Right lobe of liver (tissue), 4 donors: ENCODE results near the gene PCSK6.

Source experiments
- POLR2A ChIP-seq: fragments of 450-650 bp; IDR thresholded peaks from one replicate; pipeline ENCODE4 v1.6.1; 2017; ENCODE audit warnings: antibody characterized with exemption, mild to moderate bottlenecking
- TF ChIP-seq, protein P1 (sequence below), 4 donors: fragments of 200-600 bp in 3 of 4; fragments of 450-650 bp in 1 of 4; IDR thresholded peaks; one replicate each; pipeline versions ENCODE4 v1.5.1 to v1.8.0; 2016 to 2022; ENCODE audit warnings: antibody characterized with exemption in 4 of 4, mild to moderate bottlenecking in 2 of 4
- donor health status: DM: no; HTN: no; CAD: no.
- donor health status: DM: no; HTN: no; CAD: no.
- donor health status: DM: no; HTN: yes; CAD: no.

DNA sequence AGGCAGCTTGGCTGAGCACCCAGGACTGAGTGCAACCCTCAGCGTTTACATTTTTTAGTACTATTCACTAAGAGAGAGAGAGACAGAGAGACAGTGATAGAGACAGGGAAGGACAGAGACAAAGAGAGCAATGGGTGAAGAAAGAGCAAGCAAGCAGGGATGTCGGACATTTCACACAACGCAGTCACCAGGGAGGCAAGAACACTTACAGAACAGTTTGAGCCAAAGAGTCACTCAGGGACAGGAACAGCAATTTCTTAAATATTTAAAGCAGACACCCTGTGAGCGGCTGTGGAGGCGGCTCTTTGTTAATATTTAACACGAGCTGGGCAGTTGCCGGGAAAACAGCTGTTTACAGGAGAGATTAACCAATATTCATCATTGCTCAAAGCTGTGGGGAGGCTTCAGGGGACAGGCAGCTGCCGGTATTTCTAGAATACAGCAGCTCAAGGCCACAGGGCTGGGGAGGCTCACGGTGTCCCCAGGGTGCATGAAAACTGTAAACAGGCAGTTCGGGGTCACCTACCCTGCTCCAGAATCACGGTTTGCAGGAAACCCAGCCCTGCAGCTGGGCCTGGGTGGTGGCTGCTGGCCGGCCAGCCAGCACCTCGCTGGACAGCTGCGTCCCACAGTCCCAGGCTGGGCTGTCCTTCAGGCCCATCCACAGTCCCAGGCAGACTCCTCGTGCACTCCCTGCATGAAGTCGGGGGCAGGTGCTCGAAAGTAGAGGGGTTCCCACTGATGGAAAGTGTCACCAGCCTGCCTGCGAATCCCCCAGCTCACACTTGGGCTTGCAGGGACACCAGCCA lies 38.8 kb upstream of the PCSK6 start:
- TF ChIP-seq, protein P1, sequence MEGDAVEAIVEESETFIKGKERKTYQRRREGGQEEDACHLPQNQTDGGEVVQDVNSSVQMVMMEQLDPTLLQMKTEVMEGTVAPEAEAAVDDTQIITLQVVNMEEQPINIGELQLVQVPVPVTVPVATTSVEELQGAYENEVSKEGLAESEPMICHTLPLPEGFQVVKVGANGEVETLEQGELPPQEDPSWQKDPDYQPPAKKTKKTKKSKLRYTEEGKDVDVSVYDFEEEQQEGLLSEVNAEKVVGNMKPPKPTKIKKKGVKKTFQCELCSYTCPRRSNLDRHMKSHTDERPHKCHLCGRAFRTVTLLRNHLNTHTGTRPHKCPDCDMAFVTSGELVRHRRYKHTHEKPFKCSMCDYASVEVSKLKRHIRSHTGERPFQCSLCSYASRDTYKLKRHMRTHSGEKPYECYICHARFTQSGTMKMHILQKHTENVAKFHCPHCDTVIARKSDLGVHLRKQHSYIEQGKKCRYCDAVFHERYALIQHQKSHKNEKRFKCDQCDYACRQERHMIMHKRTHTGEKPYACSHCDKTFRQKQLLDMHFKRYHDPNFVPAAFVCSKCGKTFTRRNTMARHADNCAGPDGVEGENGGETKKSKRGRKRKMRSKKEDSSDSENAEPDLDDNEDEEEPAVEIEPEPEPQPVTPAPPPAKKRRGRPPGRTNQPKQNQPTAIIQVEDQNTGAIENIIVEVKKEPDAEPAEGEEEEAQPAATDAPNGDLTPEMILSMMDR (IDR thresholded peaks at IDR 0.05): no peak
- peak; percentile 41 for TF ChIP-seq POLR2A
